ENCODE data around the gene SCNN1B.
A peak's percentile ranks its signal among the peaks of the same experiment; 100 is the strongest.

Gene SCNN1B

DNA sequence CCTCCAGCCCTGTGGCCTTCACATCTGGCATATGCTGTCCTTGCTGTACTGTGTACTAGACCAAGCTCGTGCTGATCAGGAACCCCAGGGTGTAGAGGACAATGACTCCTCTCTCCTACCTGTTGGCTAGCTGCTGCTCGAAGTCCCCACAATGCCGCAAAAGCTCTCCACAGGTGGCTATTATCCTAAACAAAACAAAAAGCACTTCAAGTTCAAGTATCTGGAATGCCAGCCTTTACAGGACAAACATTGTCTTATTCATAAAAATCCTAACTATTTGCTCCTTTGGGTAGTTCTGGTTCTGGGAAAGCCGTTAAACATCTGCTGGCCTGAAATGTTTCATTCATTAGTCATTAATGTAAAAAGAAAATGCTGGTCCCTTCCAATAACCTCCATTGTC, 108.1 kb downstream of the SCNN1B start:
- no peak for DNase-seq

DNA sequence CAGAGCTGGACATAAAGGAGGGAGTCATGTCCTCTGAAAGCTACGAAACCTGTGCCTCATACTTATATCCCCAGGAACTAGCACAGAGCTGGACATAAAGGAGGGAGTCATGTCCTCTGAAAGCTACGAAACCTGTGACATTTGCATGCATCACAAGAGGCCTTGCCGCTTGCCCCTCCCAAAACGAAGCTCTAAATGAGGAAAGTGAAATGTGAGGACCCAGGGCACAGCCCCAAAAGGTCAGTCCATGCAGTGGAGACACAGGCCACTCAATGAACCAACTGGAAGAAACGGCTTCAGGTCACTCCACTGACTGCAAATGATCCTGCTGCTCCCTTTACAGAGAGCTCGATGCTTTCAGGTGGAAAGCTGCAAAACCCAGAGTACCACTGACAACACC, 112.6 kb downstream of the SCNN1B start:
- DNase-seq = no peak

DNA sequence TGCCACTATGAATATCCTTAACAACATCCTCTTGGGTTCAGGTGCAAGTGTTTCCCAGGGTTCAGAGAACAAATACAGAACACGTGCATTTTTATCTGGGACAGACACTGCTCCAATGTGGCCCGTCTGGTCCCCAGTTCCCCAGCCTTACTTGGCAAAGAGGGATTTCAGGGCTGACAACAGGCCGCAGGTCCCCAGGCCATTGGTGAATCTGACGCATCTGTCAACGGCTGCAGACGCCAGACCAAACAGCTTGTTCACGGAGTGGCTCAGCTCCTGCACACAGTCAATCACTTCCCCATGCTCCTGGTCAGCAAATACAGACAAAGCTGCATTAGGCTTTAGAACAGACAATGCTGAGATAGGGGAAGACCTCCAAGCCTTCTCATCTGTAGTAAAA, 114.7 kb downstream of the SCNN1B start:
- no peak for DNase-seq

DNA sequence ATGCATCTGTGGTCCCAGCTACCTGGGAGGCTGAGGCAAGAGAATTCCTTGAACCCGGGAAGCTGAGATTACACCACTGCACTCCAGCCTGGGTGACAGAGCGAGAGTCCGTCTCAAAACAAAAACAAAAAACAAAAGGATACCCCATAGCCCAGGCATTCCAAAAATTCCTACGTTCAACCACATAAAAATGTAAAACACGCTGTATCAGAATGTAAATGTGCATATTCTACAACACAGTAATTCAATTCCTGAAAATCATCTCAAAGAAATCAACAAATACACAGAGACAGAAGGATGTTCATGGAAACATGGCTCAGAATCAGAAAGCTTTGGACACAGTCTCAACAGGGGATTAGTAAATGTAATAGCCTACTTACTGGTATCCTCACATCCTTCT, 117.9 kb downstream of the SCNN1B start:
- no peak for DNase-seq

DNA sequence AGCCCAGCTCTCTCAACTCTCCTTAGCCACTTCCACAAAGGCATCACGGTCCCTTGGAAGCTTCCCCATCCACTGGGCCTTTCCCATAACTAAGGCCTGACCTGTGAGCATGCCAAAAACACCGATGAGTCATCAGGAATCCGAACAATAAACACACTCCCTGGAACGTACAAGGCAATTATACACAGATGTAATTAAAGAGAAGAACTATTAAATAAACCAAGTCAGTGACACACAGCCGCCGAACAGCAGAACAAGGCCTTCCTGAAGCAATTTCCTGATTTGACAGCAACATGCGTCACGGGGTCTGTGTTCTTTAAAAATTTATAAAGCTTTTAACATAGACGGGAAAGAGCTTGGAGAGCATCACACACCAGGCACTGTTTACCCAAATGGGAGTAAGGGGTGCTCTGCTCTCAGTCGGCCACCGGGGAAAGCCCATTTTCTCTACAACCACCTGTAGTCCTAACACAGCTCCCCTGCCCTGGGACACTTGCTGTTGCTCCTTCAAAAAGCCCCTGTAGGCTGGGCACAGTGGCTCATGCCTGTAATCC, 121.5 kb downstream of the SCNN1B start:
- DNase-seq = peak; percentile 87

DNA sequence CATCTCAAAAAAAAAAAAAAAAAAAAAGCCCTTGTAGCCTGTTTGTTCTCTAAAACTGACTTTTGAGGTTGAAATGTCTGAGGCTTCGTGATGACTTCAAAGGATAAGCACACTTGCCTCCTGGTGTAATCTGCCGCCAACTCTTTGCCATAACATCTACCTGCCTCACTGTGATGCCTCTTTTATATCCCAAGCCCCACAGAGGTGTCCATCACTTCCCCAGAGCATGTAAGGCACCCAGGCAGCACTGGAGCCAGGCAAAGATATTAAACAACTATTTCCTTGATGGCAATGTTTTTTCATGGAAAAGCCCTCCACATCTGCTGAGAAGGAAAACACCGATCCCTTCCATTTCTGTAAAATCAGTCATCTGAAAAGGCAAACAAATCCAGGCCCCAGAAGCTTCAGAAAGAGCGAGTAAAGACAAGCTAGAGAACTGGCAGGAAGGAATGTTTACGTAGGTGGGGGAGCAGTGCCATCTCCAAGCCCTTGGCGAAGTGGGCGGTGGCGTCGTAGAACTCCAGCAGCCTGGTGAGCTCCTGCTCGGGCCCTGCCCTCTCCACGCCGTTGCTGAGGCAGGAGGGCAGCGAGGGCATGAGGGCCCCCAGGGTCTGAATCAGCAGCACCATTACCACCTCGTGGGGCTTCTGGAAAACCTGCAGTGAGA, 122.3 kb downstream of the SCNN1B start:
- peak; percentile 85 for DNase-seq

DNA sequence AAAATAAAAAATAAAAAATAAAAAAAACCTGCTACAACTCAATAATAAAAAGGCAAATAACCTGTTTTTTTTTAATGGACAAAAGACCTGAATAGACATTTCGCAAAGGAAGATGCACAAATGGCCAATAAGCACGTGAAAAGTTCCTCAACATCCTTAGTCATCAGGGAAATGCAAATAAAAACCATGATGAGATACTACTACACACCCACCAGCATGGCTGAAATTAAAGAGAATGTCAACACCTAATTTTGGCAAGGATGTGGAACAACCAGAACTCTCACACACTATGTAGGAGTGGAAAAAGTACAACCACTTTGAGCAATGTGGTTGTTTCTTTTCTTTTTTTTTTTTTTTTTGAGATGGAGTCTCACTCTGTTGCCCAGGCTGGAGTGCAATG, 126.2 kb downstream of the SCNN1B start:
- no peak for DNase-seq
